ENCODE data around the gene ARMC2.

DNA sequence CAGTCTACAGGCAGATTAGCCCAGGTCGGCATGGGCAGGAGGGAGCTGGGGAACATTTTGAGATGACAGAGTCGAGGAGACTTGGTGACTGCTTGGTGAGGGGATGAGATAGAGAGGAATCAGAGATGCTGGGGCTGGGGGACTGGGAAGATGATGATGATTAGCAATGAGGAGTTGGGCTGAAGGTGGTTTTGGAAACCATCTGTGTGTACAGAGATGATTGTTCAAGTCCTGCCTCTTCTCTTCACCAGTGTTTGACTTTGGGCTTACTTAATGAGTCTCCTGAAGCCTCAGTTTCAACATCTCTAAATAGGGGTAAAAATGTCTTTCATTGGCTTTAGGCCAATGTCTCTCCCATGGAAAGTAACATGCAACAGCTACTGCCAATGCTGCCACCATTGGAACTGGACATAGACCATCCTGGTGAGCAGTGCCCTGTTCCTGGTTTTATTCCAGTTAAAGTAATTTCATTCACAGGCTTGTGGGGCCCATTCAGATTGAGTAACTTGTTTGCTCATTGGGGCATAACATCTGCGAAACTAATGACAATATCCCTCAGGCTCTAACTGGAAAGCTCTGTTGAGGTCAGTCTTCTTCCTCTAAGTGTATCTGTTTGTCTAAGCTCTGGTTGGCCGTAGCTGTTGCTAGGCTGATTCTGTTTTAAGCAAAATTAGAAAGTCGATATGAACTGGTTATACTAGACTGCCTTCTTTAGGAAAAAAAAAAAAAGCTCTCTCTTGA is 99.1 kb downstream of the ARMC2 start:
- TF ChIP-seq EZH2 (IDR thresholded peaks at IDR 0.05; ENCODE audit: insufficient read depth, low read length) = no peak
- TF ChIP-seq, protein P1, sequence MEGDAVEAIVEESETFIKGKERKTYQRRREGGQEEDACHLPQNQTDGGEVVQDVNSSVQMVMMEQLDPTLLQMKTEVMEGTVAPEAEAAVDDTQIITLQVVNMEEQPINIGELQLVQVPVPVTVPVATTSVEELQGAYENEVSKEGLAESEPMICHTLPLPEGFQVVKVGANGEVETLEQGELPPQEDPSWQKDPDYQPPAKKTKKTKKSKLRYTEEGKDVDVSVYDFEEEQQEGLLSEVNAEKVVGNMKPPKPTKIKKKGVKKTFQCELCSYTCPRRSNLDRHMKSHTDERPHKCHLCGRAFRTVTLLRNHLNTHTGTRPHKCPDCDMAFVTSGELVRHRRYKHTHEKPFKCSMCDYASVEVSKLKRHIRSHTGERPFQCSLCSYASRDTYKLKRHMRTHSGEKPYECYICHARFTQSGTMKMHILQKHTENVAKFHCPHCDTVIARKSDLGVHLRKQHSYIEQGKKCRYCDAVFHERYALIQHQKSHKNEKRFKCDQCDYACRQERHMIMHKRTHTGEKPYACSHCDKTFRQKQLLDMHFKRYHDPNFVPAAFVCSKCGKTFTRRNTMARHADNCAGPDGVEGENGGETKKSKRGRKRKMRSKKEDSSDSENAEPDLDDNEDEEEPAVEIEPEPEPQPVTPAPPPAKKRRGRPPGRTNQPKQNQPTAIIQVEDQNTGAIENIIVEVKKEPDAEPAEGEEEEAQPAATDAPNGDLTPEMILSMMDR (IDR thresholded peaks at IDR 0.05; ENCODE audit: insufficient read depth, low read depth, low read length) = no peak
